ENCODE measurements around the gene KLRC3.

Gene KLRC3

GRCh38 chr12:10456856-10457255 lies 36.5 kb upstream of the KLRC3 start:
- no peak overlapping the region for H3K9ac ChIP-seq (ENCODE audit: low read depth, low read length, poor library complexity, severe bottlenecking)
- H4K20me1 ChIP-seq (ENCODE audit: insufficient read depth, low read length, poor library complexity, severe bottlenecking) = no peaks in the 10 kb centered on the region
- H3K4me3 ChIP-seq (ENCODE audit: low read length, poor library complexity, severe bottlenecking) = no peak overlapping the region
- H3K9me2 ChIP-seq (replicated peaks; ENCODE audit: low read depth, low read length) = no peaks in the 10 kb centered on the region
- TF ChIP-seq CTCF (conservative IDR thresholded peaks at IDR 0.05; ENCODE audit: low read length) = no peak
- no peak for TF ChIP-seq EZH2phosphoT487 (IDR thresholded peaks at IDR 0.05; ENCODE audit: borderline replicate concordance)
- H3K9me3 ChIP-seq (ENCODE audit: insufficient read depth, low read depth, low read length) = no peaks in the 10 kb centered on the region; the same call in 1 of the 2 replicates
- no peaks in the 10 kb centered on the region for H3K4me1 ChIP-seq (ENCODE audit: insufficient read depth, low read length, poor library complexity, severe bottlenecking)
- no peaks in the 10 kb centered on the region for H3K27me3 ChIP-seq (ENCODE audit: insufficient read depth, low read length, poor library complexity, severe bottlenecking)
- no peaks in the 10 kb centered on the region for H3K79me2 ChIP-seq (ENCODE audit: insufficient read depth, low read length)
- no peaks in the 10 kb centered on the region for H3F3A ChIP-seq (ENCODE audit: low read depth)
- H2AFZ ChIP-seq (ENCODE audit: low read length) = no peak overlapping the region
- no peak overlapping the region for H3K4me2 ChIP-seq (ENCODE audit: low read depth, low read length, poor library complexity, severe bottlenecking)
- H3K36me3 ChIP-seq (ENCODE audit: insufficient read depth, low read length) = no peaks in the 10 kb centered on the region

- H3F3A ChIP-seq (ENCODE audit: low read depth) = no peaks in the 10 kb centered on the region
- no peaks in the 10 kb centered on the region; the same call in 1 of the 2 replicates for H3K9me3 ChIP-seq (ENCODE audit: insufficient read depth, low read depth, low read length)
- no peaks in the 10 kb centered on the region for H3K36me3 ChIP-seq (ENCODE audit: insufficient read depth, low read length)
- no peaks in the 10 kb centered on the region for H4K20me1 ChIP-seq (ENCODE audit: insufficient read depth, low read length, poor library complexity, severe bottlenecking)
- H3K4me3 ChIP-seq (ENCODE audit: low read length, poor library complexity, severe bottlenecking) = no peak overlapping the region
- H3K79me2 ChIP-seq (ENCODE audit: insufficient read depth, low read length) = no peaks in the 10 kb centered on the region
- no peaks in the 10 kb centered on the region for H3K27me3 ChIP-seq (ENCODE audit: insufficient read depth, low read length, poor library complexity, severe bottlenecking)
- H3K4me2 ChIP-seq (ENCODE audit: low read depth, low read length, poor library complexity, severe bottlenecking) = no peak overlapping the region
- no peak overlapping the region for H2AFZ ChIP-seq (ENCODE audit: low read length)
- no peak for TF ChIP-seq CTCF (conservative IDR thresholded peaks at IDR 0.05; ENCODE audit: low read length)
- no peak for TF ChIP-seq EZH2phosphoT487 (IDR thresholded peaks at IDR 0.05; ENCODE audit: borderline replicate concordance)
- no peaks in the 10 kb centered on the region for H3K9me2 ChIP-seq (replicated peaks; ENCODE audit: low read depth, low read length)
- no peak overlapping the region for H3K9ac ChIP-seq (ENCODE audit: low read depth, low read length, poor library complexity, severe bottlenecking)
- H3K4me1 ChIP-seq (ENCODE audit: insufficient read depth, low read length, poor library complexity, severe bottlenecking) = no peaks in the 10 kb centered on the region
Observed at GRCh38 chr12:10455766-10456165, 35.4 kb upstream of the KLRC3 start.

DNA sequence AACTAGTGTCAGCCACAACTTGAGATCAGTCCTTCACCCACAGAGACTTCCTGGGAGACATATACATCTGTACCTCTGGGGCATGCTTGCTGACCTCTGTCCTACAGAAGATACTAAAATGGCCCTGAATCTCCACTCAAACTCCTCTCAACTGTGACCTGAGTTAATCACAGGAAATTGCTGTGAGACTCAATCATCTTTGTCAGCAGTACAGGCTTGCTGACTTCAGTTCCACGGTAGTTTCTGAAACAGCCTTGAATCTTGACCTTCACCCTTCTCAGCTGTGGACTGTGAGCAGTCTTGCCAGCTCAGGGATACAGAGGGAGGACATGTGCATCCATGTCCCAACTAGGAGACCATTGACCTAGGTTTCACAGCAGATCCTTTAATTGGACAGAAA lies 34.1 kb upstream of the KLRC3 start:
- Histone ChIP-seq H2AFZ (ENCODE audit: low read length) (no peak overlapping the region), H3K9me3 (ENCODE audit: insufficient read depth, low read depth, low read length) (no peaks in the 10 kb centered on the region; the same call in 1 of the 2 replicates), H3K79me2 (ENCODE audit: insufficient read depth, low read length) (no peaks in the 10 kb centered on the region), H3K9ac (ENCODE audit: low read depth, low read length, poor library complexity, severe bottlenecking) (no peak overlapping the region), H3K4me2 (ENCODE audit: low read depth, low read length, poor library complexity, severe bottlenecking) (no peak overlapping the region), H3K9me2 (replicated peaks; ENCODE audit: low read depth, low read length) (no peaks in the 10 kb centered on the region), H3K27me3 (ENCODE audit: insufficient read depth, low read length, poor library complexity, severe bottlenecking) (no peaks in the 10 kb centered on the region), H4K20me1 (ENCODE audit: insufficient read depth, low read length, poor library complexity, severe bottlenecking) (no peaks in the 10 kb centered on the region), H3K4me3 (ENCODE audit: low read length, poor library complexity, severe bottlenecking) (no peak overlapping the region), H3K36me3 (ENCODE audit: insufficient read depth, low read length) (no peaks in the 10 kb centered on the region), H3K4me1 (ENCODE audit: insufficient read depth, low read length, poor library complexity, severe bottlenecking) (no peaks in the 10 kb centered on the region), H3F3A (ENCODE audit: low read depth) (no peaks in the 10 kb centered on the region)
- TF ChIP-seq CTCF (conservative IDR thresholded peaks at IDR 0.05; ENCODE audit: low read length) (no peak), EZH2phosphoT487 (IDR thresholded peaks at IDR 0.05; ENCODE audit: borderline replicate concordance) (no peak)

Measured in Loucy (cell line).